ENCODE measurements around the gene SPSB2.
"Not testable (repeated sequence)": the region's sequence is repeated elsewhere in the genome, so short reads cannot be mapped to it uniquely, and the experiment has no call there.

DNA sequence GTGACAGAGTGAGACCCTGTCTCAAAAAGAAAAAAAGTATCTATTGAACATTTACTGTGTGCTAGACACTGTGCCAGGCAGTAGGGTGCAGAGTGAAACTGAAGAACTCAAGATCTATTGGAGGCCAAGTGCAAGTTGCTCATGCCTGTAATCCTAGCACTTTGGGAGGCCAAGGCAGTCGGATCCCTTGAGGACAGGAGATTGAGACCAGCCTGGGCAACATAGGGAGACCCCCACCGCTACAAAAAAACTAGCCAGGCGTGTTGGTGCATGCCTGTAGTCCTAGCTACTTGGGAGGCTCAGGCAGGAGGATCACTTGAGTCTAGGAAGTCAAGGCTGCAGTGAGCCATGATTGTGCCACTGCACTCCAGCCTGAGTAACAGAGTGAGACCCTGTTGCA is 19.6 kb upstream of the SPSB2 start:
- TF ChIP-seq, protein P1, sequence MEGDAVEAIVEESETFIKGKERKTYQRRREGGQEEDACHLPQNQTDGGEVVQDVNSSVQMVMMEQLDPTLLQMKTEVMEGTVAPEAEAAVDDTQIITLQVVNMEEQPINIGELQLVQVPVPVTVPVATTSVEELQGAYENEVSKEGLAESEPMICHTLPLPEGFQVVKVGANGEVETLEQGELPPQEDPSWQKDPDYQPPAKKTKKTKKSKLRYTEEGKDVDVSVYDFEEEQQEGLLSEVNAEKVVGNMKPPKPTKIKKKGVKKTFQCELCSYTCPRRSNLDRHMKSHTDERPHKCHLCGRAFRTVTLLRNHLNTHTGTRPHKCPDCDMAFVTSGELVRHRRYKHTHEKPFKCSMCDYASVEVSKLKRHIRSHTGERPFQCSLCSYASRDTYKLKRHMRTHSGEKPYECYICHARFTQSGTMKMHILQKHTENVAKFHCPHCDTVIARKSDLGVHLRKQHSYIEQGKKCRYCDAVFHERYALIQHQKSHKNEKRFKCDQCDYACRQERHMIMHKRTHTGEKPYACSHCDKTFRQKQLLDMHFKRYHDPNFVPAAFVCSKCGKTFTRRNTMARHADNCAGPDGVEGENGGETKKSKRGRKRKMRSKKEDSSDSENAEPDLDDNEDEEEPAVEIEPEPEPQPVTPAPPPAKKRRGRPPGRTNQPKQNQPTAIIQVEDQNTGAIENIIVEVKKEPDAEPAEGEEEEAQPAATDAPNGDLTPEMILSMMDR (IDR thresholded peaks at IDR 0.05), result not testable (repeated sequence)
- not testable (repeated sequence) for TF ChIP-seq FOSL2 (IDR thresholded peaks at IDR 0.05; ENCODE audit: borderline replicate concordance, low read depth); JUND (IDR thresholded peaks at IDR 0.05); POLR2AphosphoS5 (IDR thresholded peaks at IDR 0.05; ENCODE audit: low read depth, low read length); SIN3A (IDR thresholded peaks at IDR 0.05; ENCODE audit: borderline replicate concordance, low read depth, low read length); YY1 (IDR thresholded peaks at IDR 0.05; ENCODE audit: low read depth); MXI1 (IDR thresholded peaks at IDR 0.05; ENCODE audit: low read depth, low read length); MAX (IDR thresholded peaks at IDR 0.05; ENCODE audit: low read depth); GABPA (IDR thresholded peaks at IDR 0.05; ENCODE audit: low read depth)
- TF ChIP-seq, protein P2, sequence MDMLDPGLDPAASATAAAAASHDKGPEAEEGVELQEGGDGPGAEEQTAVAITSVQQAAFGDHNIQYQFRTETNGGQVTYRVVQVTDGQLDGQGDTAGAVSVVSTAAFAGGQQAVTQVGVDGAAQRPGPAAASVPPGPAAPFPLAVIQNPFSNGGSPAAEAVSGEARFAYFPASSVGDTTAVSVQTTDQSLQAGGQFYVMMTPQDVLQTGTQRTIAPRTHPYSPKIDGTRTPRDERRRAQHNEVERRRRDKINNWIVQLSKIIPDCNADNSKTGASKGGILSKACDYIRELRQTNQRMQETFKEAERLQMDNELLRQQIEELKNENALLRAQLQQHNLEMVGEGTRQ (IDR thresholded peaks at IDR 0.05; ENCODE audit: borderline replicate concordance, low read depth, low read length), result not testable (repeated sequence)

All from SK-N-SH (cell line).